NCI-H1436 treated with DMSO at 0.1 percent for 48 hours (cell line): Measurements from ENCODE around the gene OAS2.

Source experiments
- DNase-seq: peaks from one replicate; lab custom pipeline; 2025; lab: John Stamatoyannopoulos, UW

Gene OAS2

DNA sequence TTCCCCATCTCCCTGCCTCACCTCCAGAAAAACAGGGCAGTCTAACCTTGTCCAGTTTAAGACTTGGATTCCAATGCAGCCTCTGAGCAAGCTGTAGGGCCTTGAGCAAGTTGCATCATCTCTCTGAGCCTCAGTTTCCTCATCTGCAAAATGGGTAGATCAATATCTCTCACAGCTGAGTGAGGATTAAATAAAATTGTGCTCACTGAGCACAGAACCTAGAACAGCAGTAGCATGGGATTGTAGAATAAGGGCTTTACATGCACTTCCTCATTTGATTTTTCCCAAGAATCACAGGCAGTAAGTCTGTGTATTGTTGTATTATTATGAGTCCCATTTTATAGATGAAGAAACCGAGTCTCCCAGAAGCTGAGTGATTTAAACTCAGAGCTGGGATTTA, 80.2 kb downstream of the OAS2 start:
- no peak for DNase-seq

DNA sequence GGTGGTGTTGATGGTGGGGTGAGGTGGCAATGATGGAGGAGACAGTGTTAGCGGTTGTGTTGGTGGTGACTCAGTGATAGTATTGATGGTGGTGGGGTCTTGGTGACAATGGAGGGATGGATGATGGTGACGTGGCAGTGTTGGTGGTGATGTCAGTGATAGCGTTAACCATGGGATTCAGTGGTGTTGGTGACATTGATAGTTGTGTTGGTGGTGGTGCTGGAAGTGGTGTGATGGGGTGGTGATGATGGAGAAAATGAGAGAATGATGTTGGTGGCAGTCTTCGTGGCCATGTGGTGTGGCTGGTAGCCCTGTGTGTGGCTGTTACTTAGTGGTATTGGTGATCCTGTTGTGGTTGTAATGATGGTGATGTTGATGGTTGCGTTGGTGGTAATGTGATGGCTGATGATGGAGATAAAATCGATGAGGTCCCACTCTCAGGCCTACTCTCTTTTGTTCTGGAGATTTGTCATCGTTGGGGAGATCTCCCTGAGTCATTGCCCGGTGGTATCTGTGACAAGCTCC, 80.8 kb downstream of the OAS2 start:
- DNase-seq: no peak

DNA sequence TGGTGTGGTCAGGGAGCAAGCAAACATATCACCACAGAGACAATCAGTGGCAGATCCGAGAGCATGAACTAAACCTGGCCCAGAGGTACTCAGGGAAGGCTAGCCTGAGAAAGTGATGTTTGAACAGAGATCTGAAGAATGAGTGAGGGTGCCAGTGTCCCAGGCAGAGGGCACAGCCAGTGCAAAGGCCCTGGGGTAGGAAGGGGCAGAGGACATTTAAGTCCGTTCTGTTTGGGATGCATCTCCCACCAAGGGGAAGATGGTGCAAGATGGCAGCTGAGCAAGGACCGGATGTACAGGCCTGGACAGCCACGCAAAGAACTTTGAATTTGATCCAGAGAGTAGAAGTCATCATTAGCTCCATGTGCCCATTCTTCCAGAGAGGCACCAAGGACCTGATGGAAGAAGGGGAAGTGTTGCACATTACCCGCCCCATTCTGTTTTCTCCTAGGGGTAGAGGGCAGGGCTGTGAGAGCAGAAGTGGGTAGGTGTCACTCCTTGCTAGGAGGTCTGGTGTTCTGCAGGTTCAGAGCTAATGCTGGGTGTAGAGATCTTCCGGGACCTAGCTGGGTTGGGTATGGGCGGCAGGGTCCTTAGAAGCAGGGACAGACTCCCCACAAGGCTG, 82.1 kb downstream of the OAS2 start:
- no peak for DNase-seq

DNA sequence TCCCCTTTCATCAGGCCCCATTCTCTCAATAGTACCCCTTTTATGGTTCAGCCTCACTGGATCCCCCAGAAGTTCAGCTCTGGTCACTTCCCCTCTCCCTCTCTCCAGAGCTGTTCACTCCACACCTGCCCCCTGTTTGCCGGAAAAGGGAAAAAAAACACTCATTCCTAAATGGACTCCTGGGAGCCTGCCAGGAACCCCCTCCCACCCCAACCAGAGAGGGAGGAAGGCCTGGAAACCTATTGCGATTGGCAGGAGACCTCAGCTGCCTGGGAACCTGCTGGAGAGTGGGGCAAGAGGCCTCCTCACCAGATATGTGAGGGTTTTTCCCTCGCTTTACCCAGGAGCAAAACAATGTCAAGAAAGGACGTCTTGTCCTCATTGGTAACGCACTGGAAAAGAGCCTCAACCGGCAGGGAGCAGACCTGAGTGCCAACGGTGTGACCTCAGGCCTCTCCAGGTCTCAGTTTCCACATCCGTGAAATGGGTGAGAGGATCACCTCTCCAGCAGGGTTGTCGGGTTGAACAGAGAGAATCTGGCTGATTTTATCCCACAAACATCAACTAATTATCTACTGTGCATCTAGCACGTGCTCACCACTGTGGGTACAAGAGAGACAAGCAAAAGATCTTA, 82.9 kb downstream of the OAS2 start:
- DNase-seq: no peak
